ENCODE data around the gene TBC1D9B.

The TBC1D9B gene

DNA sequence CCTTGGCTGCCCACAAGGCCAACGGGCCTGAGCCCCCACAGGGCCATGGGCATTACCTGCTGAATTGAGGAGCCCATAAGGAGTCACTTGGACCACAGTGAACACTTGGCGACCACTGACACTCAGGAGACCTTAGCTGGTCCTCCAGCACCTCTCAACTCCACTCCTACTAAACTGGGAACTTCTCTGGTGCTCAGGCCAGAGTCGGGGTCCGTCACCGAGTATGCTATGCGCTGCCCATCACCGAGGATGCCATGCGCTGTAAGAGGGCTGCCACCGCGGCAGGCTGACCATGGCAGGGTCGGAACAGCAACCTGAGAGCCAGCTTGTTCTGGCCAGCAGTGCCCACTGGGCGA, 87.6 kb downstream of the TBC1D9B start:
- H3K27ac ChIP-seq: peak overlapping the region; percentile 96

GRCh38 chr5:179819296-179820126, 88.2 kb downstream of the TBC1D9B start:
- TF ChIP-seq CTCF (IDR thresholded peaks at IDR 0.05): no peak
- no peak for TF ChIP-seq ZFX (IDR thresholded peaks at IDR 0.05; ENCODE audit: borderline replicate concordance)
- peak overlapping the region; percentile 96 for H3K27ac ChIP-seq

More for the DNA sequence above, 87.6 kb downstream of the TBC1D9B start:
- TF ChIP-seq ZFX (IDR thresholded peaks at IDR 0.05; ENCODE audit: borderline replicate concordance): no peak
- no peak for TF ChIP-seq CTCF (IDR thresholded peaks at IDR 0.05)

DNA sequence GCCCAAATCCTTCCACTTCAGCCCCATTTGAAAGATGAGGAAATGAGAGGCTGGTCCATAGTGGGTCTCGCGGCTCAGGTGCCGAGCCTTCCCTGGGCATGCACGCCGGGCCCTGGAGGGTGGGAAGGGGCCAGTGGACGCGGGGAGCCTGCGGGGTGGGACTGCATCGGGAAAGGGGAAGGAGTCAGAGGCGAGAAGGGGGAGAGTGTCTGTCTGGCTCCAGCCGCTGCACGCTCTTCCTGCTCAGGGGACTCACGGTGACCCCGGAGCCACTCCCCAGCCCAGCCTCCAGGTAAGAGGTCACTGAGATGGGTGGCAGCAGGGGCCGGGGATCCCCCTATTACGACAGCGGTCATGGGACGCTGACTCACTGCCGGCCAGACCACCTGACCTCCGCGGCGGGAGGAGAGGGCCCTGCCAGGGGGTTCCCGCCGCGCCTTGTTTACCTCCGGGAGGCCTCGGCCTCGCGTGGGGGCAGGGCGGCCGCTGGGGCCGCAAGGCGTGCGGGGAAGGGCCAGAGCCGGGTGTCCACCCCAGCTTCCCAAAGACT, 88.9 kb downstream of the TBC1D9B start:
- TF ChIP-seq CTCF (IDR thresholded peaks at IDR 0.05): no peak
- no peak for TF ChIP-seq ZFX (IDR thresholded peaks at IDR 0.05; ENCODE audit: borderline replicate concordance)
- H3K27ac ChIP-seq: peak overlapping the region; percentile 96

- peak overlapping the region; percentile 96; the same call in 1 of the 2 replicates for H3K27ac ChIP-seq
- TF ChIP-seq CTCF (IDR thresholded peaks at IDR 0.05): no peak
- TF ChIP-seq ZFX (IDR thresholded peaks at IDR 0.05; ENCODE audit: borderline replicate concordance): no peak
These were observed 89.6 kb downstream of the TBC1D9B start for GRCh38 chr5:179817890-179818745.

- H3K27ac ChIP-seq: no peak overlapping the region
- no peak for TF ChIP-seq ZFX (IDR thresholded peaks at IDR 0.05; ENCODE audit: borderline replicate concordance)
- TF ChIP-seq CTCF (IDR thresholded peaks at IDR 0.05): no peak
These were observed 90.2 kb downstream of the TBC1D9B start for GRCh38 chr5:179817470-179817840.

DNA sequence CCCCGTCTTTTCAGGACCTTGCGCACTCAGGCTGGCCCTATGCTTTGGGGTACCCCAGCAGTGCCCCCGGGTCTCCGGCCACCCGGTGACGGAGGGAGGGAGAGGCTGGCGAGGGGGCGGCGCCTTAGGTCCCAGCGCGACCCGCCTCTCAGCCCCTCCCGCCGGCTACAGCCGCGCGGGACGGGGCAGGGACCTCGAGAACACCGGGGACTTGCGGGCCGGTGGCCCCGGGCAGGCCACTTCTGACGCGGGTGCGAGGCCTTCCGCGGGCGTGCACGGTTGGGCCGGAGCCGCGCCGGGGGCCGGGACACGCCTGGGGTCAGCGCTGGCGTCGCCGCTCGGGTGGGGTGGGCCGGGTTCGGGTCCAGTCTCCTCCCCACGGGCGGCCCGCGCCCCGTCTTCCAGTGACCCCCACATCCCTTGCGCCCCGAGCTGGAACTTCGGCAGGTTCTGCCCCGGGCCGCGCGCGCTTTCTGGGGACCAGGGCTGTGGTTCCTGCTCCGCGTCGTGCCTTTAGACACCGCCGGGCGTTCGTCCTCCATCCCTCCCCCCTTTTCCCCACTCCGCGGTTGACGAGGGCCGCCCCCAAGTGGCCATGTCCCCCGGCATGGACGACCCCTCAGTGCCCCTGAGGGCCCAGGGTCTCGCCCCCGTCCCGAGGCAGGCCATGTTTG, 90.8 kb downstream of the TBC1D9B start:
- TF ChIP-seq ZFX (IDR thresholded peaks at IDR 0.05; ENCODE audit: borderline replicate concordance) (no peak), CTCF (IDR thresholded peaks at IDR 0.05) (no peak)
- no peak overlapping the region for H3K27ac ChIP-seq

All from 22Rv1 (cell line).